Astrocyte (in vitro differentiated cells and primary cell): Measurements from ENCODE around the gene FAAH.

Experiments
- EZH2 ChIP-seq: IDR thresholded peaks from 2 replicates; pipeline ENCODE4 v1.6.1; 2012; ENCODE audit warnings: mild to moderate bottlenecking, low read length, inconsistent platforms; ENCODE audit not compliant: insufficient read depth
- TF ChIP-seq, protein P1 (sequence below): IDR thresholded peaks from 2 replicates; pipeline ENCODE4 v1.5.1; 2011; ENCODE audit warnings: low read depth, mild to moderate bottlenecking, inconsistent platforms, low read length, moderate library complexity; ENCODE audit not compliant: insufficient read depth

GRCh38 chr1:46422261-46422871, 28.2 kb downstream of the FAAH start:
- TF ChIP-seq, protein P1, sequence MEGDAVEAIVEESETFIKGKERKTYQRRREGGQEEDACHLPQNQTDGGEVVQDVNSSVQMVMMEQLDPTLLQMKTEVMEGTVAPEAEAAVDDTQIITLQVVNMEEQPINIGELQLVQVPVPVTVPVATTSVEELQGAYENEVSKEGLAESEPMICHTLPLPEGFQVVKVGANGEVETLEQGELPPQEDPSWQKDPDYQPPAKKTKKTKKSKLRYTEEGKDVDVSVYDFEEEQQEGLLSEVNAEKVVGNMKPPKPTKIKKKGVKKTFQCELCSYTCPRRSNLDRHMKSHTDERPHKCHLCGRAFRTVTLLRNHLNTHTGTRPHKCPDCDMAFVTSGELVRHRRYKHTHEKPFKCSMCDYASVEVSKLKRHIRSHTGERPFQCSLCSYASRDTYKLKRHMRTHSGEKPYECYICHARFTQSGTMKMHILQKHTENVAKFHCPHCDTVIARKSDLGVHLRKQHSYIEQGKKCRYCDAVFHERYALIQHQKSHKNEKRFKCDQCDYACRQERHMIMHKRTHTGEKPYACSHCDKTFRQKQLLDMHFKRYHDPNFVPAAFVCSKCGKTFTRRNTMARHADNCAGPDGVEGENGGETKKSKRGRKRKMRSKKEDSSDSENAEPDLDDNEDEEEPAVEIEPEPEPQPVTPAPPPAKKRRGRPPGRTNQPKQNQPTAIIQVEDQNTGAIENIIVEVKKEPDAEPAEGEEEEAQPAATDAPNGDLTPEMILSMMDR = no peak
- TF ChIP-seq EZH2 = no peak
